HFF-Myc (cell line): Measurements from ENCODE around the gene WDR70.
"Not testable (repeated sequence)": the region's sequence is repeated elsewhere in the genome, so short reads cannot be mapped to it uniquely, and the experiment has no call there.

Experiments used
- DNase-seq: peaks from one replicate; pipeline ENCODE4 v3.0.0-alpha.2; 2011; ENCODE audit warnings: low read depth; ENCODE audit errors: extremely low read depth
- H3K4me3 ChIP-seq: replicated peaks from 2 replicates; pipeline ENCODE4 v1.5.1; 2011; ENCODE audit warnings: low read depth, mild to moderate bottlenecking, control low read depth, low read length
- TF ChIP-seq, protein P1 (sequence below): IDR thresholded peaks from 2 replicates; pipeline ENCODE4 v1.5.1; 2012; ENCODE audit warnings: mild to moderate bottlenecking, low read depth, low read length, control low read depth; ENCODE audit errors: missing control alignments

Gene WDR70

DNA sequence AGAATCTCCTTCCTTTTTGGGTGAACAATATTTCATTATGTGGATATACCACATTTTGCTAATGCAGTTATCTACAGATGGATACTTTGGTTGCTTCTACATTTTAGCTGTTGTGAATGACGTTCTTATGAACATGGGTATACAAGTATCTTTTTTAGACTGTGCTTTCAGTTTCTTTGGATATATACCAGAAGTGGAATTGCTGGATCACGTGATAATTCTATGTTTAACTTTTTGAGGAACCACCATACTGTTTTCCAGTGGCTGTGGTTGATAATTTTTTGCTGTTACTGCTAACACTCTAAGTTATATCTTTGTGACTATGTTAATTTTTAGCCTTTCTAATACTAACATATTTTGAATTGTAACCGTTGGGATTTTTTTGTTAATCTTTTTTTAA is 12.5 kb downstream of the WDR70 start:
- no peak for DNase-seq
- H3K4me3 ChIP-seq: no peak overlapping the region
- TF ChIP-seq, protein P1, sequence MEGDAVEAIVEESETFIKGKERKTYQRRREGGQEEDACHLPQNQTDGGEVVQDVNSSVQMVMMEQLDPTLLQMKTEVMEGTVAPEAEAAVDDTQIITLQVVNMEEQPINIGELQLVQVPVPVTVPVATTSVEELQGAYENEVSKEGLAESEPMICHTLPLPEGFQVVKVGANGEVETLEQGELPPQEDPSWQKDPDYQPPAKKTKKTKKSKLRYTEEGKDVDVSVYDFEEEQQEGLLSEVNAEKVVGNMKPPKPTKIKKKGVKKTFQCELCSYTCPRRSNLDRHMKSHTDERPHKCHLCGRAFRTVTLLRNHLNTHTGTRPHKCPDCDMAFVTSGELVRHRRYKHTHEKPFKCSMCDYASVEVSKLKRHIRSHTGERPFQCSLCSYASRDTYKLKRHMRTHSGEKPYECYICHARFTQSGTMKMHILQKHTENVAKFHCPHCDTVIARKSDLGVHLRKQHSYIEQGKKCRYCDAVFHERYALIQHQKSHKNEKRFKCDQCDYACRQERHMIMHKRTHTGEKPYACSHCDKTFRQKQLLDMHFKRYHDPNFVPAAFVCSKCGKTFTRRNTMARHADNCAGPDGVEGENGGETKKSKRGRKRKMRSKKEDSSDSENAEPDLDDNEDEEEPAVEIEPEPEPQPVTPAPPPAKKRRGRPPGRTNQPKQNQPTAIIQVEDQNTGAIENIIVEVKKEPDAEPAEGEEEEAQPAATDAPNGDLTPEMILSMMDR: no peak

- TF ChIP-seq, protein P1: no peak
- no peak for DNase-seq
Observed at GRCh38 chr5:37396352-37396751, 17.2 kb downstream of the WDR70 start.

DNA sequence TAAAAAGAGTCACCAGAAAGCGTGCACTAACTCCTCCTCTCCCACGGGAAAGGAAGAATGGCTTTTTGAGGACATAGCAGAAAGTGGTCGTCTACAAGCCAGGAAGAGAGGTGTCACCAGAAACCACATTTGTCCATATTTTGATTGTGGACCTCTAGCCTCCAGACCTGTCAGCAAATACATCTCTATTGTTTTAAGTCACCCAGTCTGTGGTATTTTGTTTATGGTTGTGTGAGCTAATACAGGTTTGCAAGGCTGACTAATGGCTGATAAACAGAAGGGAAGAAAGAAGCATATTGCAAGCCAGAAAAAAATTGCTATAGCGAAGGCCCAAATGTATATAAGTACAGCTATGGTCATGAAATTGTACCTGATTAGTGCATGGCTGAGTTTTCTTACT is 21.4 kb downstream of the WDR70 start:
- TF ChIP-seq, protein P1: no peak
- no peak overlapping the region for H3K4me3 ChIP-seq
- DNase-seq: no peak

More at GRCh38 chr5:37396352-37396751, 17.2 kb downstream of the WDR70 start:
- H3K4me3 ChIP-seq: no peak overlapping the region

DNA sequence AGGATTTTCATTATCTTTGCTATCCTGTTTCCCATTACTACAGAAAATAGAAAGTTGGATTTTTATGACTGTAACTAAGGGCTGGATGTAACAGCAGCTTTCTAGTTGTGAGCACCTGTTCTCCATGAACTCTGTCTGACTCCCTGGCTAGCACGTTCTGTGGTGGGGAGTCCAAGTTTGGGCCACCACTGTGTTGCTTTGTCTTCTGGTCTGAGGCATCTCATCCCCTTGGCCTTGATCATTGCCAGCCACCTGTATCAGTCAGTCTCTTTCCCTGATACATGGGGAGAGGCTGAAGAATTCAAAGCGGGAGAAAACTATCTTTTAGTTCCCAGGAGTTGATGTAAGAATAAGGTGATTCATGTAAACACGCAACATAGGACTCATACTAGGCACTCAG is 33.4 kb downstream of the WDR70 start:
- TF ChIP-seq, protein P1: no peak
- no peak overlapping the region for H3K4me3 ChIP-seq
- DNase-seq: no peak

DNA sequence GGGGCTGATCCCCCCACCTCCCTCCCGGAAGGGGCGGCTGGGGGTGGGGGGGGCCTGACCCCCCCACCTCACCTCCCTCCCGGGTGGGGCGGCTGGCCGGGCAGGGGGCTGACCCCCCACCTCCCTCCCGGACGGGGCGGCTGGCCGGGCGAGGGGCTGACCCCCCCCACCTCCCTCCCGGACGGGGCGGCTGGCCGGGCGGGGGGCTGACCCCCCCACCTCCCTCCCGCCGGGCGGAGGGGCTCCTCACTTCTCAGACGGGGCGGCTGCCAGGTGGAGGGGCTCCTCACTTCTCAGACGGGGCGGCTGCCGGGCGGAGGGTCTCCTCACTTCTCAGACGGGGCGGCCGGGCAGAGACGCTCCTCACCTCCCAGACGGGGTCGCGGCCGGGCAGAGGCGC is 36.3 kb downstream of the WDR70 start:
- H3K4me3 ChIP-seq, DNase-seq: not testable (repeated sequence)

DNA sequence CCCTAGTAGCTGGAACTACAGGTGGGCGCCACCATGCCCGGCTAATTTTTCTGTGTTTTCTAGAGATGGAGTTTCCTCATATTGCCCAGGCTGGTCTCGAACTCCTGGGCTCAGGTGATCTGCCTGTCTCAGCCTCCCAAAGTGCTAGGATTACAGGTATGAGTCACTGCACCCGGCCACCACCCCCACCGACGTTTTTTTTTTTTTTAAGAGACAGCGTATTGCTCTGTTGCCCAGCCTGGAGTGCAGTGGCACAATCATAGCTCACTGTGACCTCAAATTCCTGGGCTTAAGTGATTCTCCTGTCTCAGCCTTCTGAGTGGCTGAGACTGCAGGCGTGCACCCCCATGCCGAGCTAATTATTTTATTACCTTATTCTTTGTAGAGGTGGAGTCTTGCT is 38.2 kb downstream of the WDR70 start:
- TF ChIP-seq, protein P1: no peak
- no peak overlapping the region for H3K4me3 ChIP-seq
- DNase-seq: no peak

DNA sequence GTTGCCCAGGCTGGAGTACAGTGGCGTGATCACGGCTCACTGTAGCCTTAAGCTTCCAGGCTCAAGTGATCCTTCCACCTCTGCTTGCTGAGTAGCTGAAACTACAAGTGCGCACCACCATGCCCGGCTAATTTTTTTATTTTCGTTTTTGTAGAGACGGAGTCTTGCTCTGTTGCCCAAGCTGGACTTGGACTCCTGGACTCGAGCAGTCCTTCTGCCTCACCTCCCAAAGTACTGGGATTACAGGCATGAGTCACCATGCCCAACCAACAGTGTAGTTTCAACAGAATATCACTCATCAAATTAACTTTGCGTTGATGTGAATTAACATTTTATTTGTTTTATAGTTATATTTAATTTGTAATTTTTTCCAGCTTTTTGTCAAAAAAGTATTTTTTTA is 45.3 kb downstream of the WDR70 start:
- no peak overlapping the region for H3K4me3 ChIP-seq
- DNase-seq: no peak
- TF ChIP-seq, protein P1: no peak
